HG02763 (cell line): ENCODE measurements around the gene MEIS1.

Source experiments
- ATAC-seq: cut with Tn5 transposase; IDR thresholded peaks from one replicate; pipeline ENCODE4 v1.9.1; 2021; ENCODE audit warnings: mild to moderate bottlenecking, moderate library complexity; ENCODE audit not compliant: unreplicated experiment

Gene MEIS1

DNA sequence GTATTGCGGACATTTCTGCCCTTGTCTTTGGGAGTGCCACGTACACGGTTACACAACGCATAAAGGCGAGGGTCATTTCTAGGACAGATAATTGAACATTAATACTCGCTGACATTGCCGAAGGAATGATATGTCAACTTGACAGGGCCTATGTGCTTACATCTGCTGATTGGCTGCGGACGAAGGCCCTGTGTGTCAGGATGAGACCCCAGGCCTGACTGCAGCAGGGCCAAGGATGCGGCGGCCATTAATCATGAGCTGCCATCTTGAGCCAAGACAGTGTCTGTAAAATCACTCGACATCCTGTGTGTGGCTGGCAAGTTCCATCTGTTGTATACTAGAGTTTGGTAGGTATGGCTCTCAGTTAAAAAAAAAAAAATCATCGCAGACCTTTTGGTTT lies 96.6 kb downstream of the MEIS1 start:
- ATAC-seq, result no peak

DNA sequence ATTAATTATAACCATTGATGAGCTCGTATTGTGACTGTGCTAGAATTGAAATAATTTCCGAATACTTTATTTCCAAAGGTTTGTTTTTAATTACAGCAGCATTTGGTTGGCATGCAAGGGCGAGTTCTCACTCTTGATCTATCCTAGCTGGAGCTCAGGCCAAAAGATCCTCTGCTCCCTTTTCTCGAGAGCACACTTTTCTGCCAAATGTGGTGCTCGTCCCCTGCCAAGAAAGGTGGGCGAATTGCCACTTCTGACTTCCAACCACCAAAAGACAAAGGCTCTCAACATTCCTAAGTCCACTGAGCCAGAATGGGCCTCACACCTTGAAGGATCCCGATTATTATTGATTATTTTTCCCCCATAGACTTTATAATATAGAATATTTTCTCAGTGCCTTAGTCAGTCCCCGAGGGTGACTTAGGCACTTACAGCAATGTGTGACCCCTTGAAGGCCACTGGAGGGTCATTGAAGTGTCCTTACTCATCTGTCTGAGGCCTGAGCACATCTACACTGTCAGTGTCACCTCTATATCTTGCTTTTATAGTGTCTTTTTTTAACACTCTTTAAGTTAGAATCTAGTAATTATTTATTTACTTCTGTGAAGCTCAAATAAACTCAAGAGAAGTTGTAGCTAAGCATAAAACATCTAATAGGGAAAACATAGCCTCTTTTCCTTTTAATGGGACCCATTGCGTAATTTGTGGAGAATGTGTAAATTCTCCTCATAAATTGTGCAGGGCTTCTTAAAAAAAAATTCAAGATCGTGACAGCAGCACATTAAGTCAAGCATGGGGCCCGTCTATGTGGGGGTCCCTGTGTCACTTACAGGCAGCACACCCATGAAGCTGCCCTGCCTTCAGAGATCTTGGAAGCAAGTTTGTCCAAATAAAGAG lies 98.3 kb downstream of the MEIS1 start:
- no peak for ATAC-seq

DNA sequence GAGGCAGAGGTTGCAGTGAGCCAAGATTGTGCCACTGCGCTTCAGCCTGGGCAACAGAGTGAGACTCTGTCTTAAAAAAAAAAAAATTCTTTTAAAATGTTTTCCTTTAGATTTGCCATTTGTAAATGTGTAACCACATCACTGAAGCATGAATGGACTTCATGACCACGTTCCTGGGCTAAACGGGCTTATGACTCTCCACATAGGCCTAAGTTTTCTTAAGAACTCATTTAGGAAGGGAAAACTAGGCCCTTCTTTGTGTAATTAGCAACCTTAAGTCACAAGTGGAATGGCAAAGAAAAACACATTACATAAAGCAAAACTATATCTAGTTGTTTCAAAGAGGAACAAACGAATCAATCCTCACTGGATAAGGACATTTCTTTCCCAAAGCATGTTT lies 99.5 kb downstream of the MEIS1 start:
- no peak for ATAC-seq

DNA sequence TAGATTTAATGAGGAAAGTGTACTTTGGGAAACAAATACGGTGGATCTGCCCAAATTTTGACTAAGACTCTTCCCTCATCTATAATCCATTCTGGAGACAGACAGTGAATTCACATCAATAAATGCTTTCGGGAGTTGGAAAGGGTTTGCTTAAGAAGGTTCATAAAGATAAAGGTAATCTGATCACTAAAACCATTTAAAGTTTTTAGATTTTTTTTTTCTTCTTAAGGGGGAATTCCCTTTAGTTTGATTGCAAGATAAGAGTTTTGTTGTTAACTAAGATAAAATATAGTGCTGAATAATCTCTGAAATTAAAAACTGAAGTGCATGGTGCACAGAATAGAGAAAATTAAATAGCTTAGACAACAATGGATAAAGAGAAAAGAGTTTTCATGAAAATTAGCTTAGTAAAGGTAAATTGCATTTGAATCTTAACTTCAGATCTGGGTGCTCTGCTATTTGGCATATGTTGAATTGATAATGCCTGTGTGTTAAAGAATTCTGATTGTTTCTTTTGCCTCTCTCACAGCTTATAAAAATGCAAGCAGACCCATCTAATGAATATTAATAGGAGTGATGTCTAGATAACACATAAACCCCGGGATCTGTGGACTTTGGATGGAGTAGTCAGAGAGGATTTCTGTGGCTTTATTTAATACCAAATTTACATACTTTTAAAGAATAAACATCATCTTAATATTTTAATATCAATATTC lies 100.8 kb downstream of the MEIS1 start:
- no peak for ATAC-seq

DNA sequence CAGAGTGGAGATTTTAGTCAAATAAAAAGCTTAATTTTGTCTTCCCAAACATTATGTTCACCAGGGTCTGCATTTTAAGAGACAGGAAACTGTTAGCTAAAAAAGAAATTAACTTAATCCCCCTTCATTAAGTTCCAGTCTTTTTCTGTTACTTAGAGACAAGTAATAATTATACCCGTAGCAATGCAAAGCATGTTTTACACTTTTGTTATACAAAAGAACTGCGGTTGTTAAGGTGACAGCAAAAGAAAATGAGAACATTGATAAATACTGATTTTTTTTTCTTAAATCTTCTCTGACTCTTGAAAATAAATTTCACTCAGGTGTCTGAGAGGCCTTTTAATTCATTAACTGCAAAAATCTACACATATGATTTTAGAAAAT lies 101.4 kb downstream of the MEIS1 start:
- ATAC-seq, result no peak

DNA sequence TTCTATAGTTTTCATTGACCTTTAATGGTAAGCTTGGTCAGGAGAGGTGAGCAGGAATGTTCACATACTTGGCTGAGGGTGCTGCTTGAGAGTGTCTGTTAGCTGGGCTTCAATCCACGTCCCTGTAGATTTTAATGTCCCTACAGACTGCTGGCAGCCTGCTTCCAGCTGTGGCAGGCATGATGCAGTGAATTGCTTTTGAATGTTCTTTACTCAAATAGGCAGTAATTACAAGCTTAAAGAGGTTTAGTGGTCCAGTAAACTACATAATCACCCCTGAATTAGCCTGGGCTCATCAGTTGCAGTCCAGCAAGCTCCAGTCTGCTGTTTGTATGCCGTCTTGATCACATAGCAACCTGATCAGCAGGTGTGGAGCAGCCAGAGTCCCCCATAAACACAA lies 102.1 kb downstream of the MEIS1 start:
- no peak for ATAC-seq

DNA sequence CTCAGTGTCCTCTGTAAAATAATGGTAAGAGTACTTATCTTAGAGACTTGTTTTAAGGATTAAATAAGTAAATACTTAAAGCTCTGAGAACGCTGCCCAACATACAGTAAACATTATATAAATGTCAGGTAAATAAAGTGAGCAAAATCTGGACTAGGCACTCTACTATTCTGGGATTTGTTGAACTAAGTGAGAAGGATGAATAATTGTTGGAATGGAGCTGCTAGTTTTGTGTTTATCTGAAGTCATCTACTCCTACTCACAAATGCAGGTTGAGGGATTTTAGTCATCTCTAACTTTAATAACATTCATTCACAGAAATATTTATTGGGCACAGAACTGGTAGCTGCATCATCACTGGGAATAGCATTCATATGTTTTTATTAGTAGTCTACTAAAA lies 103.4 kb downstream of the MEIS1 start:
- ATAC-seq, result no peak

DNA sequence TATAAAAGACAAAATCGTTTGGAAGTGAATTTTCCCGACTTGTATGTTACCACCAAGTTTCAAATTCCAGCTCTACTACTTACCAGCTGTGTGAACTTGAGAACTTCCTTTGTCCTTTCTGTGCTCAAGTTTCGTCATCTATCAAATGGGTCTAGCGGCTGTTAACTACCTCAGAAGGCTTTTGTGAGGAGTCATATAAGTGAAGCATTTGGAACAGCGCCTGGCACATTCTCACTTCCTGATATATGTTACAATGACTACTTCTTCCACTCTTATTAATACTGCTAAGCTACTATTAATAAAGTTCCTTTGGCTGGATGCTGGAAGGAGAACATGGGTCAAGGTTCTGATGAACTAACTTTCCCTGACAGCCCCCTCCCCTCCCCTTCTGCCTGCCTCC lies 104.5 kb downstream of the MEIS1 start:
- no peak for ATAC-seq

DNA sequence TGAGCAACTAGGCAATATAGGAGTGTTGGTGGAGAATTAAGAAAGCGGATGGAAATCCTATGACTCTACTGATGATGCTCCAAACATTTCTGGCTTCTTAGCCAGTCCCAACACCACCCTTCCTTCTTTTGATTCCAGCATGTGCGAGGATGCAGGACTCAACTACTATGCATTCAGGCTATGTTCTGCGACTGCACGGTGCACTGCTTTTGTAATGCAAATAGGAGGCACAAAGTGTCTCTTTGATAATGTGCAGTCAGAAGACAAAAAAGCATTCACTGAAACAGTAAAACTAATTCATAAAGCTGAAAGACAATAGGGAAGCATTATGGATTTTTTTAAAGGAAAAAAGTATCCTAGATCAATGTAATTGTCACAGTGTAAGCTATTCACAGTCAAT lies 106.7 kb downstream of the MEIS1 start:
- ATAC-seq, result no peak

DNA sequence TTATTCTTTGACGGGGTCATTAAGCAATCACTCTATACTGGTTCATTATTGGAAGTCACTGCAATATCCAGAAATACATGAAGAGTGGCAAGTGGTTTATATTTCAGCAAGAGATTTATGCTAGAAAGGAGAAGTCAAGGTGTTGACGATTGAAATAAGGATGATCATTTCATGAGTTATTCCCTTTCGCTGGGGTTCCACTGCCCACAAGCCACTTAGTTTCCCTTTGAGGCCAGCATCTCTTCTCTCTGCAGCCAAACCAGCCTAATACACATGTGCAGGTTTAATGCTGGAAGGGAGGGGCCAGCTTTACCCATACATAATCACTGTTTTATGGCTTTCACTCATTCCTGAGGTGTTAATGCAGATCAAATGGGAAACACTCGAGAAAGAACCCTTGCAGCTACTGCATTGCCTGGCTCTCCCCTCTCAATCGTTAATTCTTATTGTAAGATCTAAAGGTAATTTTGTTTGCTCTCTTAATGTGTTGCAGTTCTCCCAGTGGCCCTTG lies 108.4 kb downstream of the MEIS1 start:
- no peak for ATAC-seq

DNA sequence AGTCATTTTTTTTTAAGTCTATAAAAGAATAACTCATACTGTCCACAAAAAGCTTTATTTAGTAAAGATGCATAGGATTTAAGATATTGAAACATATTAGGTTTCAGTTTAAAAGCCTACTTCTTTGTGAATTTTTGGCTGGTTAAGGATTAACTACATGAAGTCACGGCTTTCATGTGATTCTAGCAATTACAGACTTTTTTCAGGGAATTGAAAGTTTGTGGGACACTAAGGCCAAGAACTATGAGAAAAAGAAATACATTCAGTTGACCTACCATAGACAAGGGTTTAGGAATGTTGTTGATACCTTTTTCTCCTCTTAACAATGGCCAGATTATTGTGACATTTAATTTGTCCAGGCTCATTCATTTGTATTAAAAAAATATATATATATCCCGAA lies 109.3 kb downstream of the MEIS1 start:
- no peak for ATAC-seq

DNA sequence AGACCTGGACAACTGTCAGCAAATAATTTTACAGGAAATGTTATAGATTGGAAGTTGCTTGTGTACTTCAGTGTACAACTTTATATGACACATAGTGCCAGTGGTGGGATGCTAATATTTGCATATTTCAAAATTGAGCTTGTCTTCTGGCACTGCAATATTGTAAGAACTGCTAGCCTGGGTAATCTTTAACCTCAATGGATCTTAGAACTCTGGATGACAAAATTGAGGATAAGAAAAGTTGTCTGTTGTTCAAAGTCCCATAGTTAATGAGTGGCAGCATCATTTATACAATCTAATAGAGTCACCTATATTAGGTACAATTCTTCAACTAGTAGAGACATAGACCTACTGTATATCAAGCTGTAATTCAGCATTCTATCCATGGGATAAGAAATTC lies 110.3 kb downstream of the MEIS1 start:
- ATAC-seq, result no peak

DNA sequence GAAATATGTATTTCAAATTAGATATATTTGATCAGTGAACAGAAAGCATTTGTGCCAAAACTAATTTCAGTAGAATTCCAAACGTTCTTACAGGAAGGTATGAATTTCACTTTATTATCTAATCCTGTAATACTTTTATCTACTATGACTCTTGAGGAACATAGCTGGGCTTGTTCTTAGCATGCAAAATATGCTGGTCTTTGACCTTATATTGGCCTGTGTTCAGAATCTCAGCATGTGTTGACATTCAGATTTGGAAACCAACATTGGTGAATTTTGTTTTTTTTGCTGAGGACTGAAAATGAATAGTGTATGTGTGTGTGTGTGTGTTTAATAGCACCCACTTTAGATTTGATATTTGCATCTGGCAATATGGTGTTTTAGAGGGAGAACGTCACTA lies 112.2 kb downstream of the MEIS1 start:
- no peak for ATAC-seq

DNA sequence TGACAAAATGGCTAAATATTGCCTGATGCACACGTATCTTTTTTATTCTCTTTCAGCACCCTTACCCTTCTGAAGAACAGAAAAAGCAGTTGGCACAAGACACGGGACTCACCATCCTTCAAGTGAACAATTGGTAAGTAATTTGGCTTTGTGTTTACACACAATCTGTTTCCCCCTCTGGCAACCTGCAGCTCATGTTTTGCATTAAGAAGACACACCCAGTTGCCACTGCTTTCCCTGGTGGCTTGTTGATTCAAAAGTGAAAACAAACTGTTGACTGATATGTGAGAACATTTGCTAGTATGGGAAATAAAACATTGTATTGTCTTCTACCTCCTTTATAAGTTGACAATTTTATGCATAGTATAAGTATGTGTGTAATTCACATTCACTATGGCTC lies 113.0 kb downstream of the MEIS1 start:
- no peak for ATAC-seq

DNA sequence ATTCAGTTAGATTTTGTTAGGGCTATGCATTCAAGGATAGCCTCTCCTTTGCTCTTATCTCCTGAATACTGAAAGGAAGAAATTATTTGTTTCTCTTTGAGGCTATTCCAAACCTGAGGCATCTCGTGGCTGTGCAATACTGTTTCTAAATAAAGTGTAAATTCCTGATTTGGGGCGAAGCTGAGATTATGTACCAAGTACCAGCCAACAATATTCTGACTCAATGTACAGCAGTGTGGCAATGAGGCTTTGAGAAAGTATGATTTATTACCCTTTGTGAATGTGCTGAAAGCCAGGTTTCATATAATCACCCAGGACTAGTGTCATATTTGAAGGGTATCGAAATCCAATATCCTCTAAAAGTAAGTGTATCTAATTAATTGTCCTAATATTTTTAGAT lies 113.5 kb downstream of the MEIS1 start:
- ATAC-seq, result no peak

DNA sequence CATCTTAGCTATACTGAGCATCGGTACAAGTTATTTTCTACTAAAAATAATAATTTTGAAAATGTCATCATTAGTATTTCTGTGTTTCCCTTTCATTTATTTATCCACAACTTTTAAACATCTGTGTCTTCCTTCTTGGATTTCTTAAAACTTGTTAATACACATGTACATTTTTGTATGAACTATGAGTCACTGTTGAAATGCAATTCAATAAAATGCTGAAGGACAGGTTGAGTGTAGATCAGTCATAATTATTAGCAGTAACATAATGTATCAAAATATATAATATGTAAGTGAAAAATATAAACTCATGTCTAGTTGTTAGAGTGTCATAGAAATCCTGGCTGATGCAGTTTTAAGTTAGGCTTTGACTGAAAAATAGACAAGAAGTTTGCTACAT lies 115.9 kb downstream of the MEIS1 start:
- ATAC-seq, result no peak

DNA sequence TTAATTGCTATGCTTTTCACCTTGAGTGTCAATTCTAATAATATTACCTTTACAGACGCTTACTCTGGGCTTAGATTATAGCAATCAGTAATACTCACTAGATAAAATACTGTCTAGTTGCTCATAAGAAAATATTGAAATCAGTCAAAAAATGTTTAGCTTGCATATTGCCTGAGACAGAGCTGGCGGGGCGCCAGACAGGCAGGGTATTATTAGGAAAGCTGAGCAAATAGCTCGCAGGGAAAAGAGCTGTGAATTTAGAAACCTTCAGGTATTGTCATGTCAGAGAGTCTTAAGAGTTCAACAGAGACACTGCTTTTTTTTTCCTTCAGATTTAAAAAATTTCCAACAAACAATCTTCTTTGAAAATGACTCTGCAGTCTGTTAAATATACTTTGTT lies 118.4 kb downstream of the MEIS1 start:
- ATAC-seq, result no peak

DNA sequence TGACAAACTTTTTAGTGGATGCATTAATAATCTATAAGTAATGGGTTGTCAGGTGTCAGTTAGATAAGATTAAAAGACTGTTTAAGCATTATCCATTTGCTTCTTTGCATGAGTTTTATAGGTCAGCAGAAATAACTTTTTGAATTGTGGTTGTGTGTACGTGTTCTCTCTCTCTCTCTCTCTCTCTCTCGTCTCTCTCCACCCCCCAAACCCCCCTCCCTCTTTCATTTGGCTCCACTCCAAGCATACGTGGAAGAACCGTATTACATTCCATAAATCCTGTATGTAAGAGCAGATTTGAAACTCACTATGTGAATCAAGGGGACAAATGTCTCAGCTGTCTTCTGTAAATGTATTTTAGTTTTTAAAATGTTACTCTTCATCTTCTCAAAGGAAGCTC lies 120.2 kb downstream of the MEIS1 start:
- ATAC-seq, result no peak

DNA sequence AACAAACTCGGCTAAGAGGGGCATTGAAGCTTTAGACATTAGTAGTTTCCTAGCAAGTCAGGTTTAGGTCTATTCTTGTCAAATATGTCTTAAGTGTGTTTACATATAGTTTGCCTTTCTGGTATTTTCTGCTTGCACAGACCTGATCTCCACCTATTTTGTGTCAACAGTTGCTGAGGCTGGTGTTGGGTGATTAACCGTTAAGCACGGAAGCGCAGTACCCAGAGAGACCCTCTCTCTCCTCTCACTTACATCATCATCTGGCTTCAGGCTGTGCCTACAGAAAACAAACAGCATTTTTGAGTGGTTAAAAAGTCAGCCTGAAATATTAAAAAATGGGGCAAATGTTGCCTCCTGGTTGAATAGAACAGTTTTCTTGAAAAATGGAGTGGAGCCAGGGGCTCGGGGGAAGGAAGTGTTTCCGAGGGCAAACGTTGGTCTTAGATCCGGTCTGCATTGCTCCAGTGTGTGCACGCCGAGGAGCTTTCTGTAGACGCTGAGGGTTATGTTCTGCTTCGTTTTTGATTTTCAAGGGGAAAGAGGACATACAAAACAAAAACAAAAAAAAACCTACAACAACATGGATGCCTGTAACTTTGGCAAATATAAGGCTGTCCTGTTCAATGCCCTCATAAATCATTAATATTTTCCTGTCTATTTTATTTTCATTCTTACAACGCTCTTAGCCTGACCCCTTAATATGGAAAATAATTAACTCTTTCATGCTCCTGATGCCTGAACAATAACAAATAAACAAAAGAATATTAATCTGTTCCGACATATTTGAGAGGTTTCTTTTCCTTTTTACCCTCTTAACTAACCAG lies 120.8 kb downstream of the MEIS1 start:
- no peak for ATAC-seq

DNA sequence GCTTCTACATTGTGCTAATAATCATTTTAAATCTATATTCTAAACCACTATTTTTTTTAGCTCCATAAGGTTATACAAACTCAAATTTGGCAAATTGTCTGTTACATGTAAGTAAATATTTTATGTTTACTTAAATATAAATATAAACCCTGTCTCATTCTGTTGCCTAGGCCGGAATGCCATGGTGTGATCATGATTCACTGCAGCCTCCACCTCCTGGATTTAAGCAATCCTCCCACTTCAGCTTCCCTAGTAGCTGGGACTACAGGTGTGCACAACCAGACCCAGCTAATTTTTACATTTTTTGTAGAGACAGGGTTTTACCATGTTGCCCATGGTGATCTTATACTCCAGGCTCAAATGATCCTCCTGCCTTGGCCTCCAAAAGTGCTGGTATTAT lies 124.7 kb downstream of the MEIS1 start:
- no peak for ATAC-seq

DNA sequence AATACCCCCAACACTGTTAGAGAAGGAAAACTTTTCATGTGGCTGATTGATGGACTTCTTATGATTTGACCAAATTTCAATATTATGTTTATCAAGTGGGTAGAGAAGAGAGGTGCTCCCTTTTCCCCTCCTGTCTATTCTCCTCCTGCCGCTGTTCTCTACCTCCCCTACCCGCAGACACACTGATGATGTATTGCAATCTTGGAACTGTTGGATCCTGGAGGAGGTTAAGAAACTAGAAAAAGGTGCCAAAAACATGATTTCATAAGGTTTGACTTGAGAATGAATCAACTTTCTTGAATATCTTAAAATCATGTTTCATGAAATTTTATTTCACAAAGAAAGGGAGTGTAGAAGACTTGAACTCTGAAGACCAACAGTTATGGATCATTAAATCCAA lies 125.8 kb downstream of the MEIS1 start:
- no peak for ATAC-seq
